MM.1S (cell line): Measurements from ENCODE around the gene GJA3.

Experiments used
- DNase-seq: peaks from one replicate; pipeline ENCODE4 v3.0.0-alpha.2; 2015
- H2AFZ ChIP-seq: fragments of 300-600 bp; sonication (generic); 2 replicates; pipeline ENCODE4 v1.6.0; 2016; ENCODE audit warnings: antibody characterized with exemption, low read length
- H3F3A ChIP-seq: fragments of 300-600 bp; sonication (generic); 2 replicates; pipeline ENCODE4 v1.6.1; 2016; ENCODE audit warnings: mild to moderate bottlenecking, antibody characterized with exemption, low read length, moderate library complexity, mixed read lengths; ENCODE audit not compliant: insufficient read depth
- H3K27ac ChIP-seq: fragments of 300-600 bp; sonication (generic); 2 replicates; pipeline ENCODE4 v1.5.1; 2016; ENCODE audit warnings: mild to moderate bottlenecking, low read length
- H3K27me3 ChIP-seq: fragments of 300-600 bp; sonication (generic); replicated peaks from 2 replicates; pipeline ENCODE4 v1.6.0; 2016; ENCODE audit warnings: low read length; ENCODE audit not compliant: insufficient read depth
- H3K36me3 ChIP-seq: fragments of 300-600 bp; sonication (generic); replicated peaks from 2 replicates; pipeline ENCODE4 v1.6.1; 2016; ENCODE audit warnings: mild to moderate bottlenecking, low read length, mixed read lengths; ENCODE audit not compliant: insufficient read depth
- H3K4me1 ChIP-seq: fragments of 300-600 bp; sonication (generic); 2 replicates; pipeline ENCODE4 v1.6.1; 2016; ENCODE audit warnings: low read length, mixed read lengths
- H3K4me2 ChIP-seq: fragments of 300-600 bp; sonication (generic); 2 replicates; pipeline ENCODE4 v1.6.0; 2016; ENCODE audit warnings: low read depth, low read length
- H3K4me3 ChIP-seq: fragments of 300-600 bp; sonication (generic); 2 replicates; pipeline ENCODE4 v1.5.1; 2016; ENCODE audit warnings: low read length, mixed read lengths
- H3K79me2 ChIP-seq: fragments of 300-600 bp; sonication (generic); 2 replicates; pipeline ENCODE4 v1.6.1; 2016; ENCODE audit warnings: mixed run types, low read length, mixed read lengths
- H3K9ac ChIP-seq: fragments of 300-600 bp; sonication (generic); 2 replicates; pipeline ENCODE4 v1.6.1; 2016; ENCODE audit warnings: low read length, mixed read lengths
- H3K9me2 ChIP-seq: fragments of 300-600 bp; sonication (generic); replicated peaks from 2 replicates; pipeline ENCODE4 v1.6.1; 2016; ENCODE audit warnings: mild to moderate bottlenecking, low read length, mixed read lengths; ENCODE audit not compliant: insufficient read depth
- H3K9me3 ChIP-seq: fragments of 300-600 bp; sonication (generic); replicated peaks from 2 replicates; pipeline ENCODE4 v1.6.1; 2016; ENCODE audit warnings: mild to moderate bottlenecking, low read length, mixed read lengths; ENCODE audit not compliant: insufficient read depth
- H4K20me1 ChIP-seq: fragments of 300-600 bp; sonication (generic); 2 replicates; pipeline ENCODE4 v1.6.1; 2016; ENCODE audit warnings: mild to moderate bottlenecking, low read length, moderate library complexity, mixed read lengths; ENCODE audit not compliant: insufficient read depth
- CTCF ChIP-seq: fragments of 300-600 bp; sonication (generic); IDR thresholded peaks from 2 replicates; pipeline ENCODE4 v1.5.1; 2016; ENCODE audit warnings: antibody characterized with exemption, low read length, mixed read lengths
- EZH2 ChIP-seq: fragments of 300-600 bp; sonication (generic); optimal IDR thresholded peaks from 2 replicates; pipeline ENCODE3; 2017; ENCODE audit warnings: low read depth, mild to moderate bottlenecking, antibody characterized with exemption, low read length, mixed read lengths
- EZH2phosphoT487 ChIP-seq: fragments of 300-600 bp; sonication (generic); IDR thresholded peaks from 2 replicates; pipeline ENCODE4 v1.6.1; 2018; ENCODE audit warnings: antibody characterized with exemption, low read length

The GJA3 gene

GRCh38 chr13:20195801-20196200 is 34.9 kb upstream of the GJA3 start:
- H3K27me3 ChIP-seq = no peaks in the 10 kb centered on the region; the same call in 1 of the 2 replicates
- no peak overlapping the region for H2AFZ ChIP-seq
- H3K4me3 ChIP-seq = no peak overlapping the region
- no peaks in the 10 kb centered on the region for H3F3A ChIP-seq
- H3K4me2 ChIP-seq = no peak overlapping the region
- no peaks in the 10 kb centered on the region for H3K9me2 ChIP-seq
- H3K9ac ChIP-seq = no peak overlapping the region
- peaks cover 15% of the 10 kb centered on the region for H3K79me2 ChIP-seq
- H4K20me1 ChIP-seq = no peaks in the 10 kb centered on the region
- H3K36me3 ChIP-seq = no peaks in the 10 kb centered on the region
- no peak for TF ChIP-seq CTCF
- TF ChIP-seq EZH2 = no peak
- no peak for TF ChIP-seq EZH2phosphoT487
- no peak overlapping the region for H3K27ac ChIP-seq
- DNase-seq = no peak
- no peaks in the 10 kb centered on the region for H3K9me3 ChIP-seq
- 0 out of 2 replicates have a peak, but pooled peaks cover 5% of the 10 kb centered on the region for H3K4me1 ChIP-seq

GRCh38 chr13:20193907-20194631 is 33.2 kb upstream of the GJA3 start:
- Histone ChIP-seq H3K9me2 (no peaks in the 10 kb centered on the region), H3K27me3 (no peaks in the 10 kb centered on the region; the same call in 1 of the 2 replicates), H4K20me1 (no peaks in the 10 kb centered on the region), H3K4me2 (peak overlapping the region; percentile 85), H3K9me3 (no peaks in the 10 kb centered on the region), H3K79me2 (peaks cover 24% of the 10 kb centered on the region), H3K27ac (no peak overlapping the region), H3F3A (no peaks in the 10 kb centered on the region), H3K36me3 (no peaks in the 10 kb centered on the region), H3K4me3 (peak overlapping the region; percentile 64), H3K9ac (peak overlapping the region; percentile 72; the same call in 1 of the 2 replicates), H3K4me1 (0 out of 2 replicates have a peak, but pooled peaks cover 5% of the 10 kb centered on the region), H2AFZ (peak overlapping the region; percentile 72)
- TF ChIP-seq CTCF (no peak), EZH2 (no peak), EZH2phosphoT487 (no peak)
- DNase-seq = no peak

GRCh38 chr13:20193162-20193906 is 32.5 kb upstream of the GJA3 start:
- Histone ChIP-seq H3K27ac (no peak overlapping the region), H3K9me2 (no peaks in the 10 kb centered on the region), H3K4me1 (0 out of 2 replicates have a peak, but pooled peaks cover 5% of the 10 kb centered on the region), H4K20me1 (no peaks in the 10 kb centered on the region), H3K4me2 (peak overlapping the region; percentile 85), H3K27me3 (no peaks in the 10 kb centered on the region; the same call in 1 of the 2 replicates), H3F3A (no peaks in the 10 kb centered on the region), H3K36me3 (no peaks in the 10 kb centered on the region), H2AFZ (peak overlapping the region; percentile 72), H3K9ac (peak overlapping the region; percentile 72; the same call in 1 of the 2 replicates), H3K4me3 (peak overlapping the region; percentile 64), H3K9me3 (no peaks in the 10 kb centered on the region), H3K79me2 (peaks cover 24% of the 10 kb centered on the region)
- no peak for TF ChIP-seq EZH2
- TF ChIP-seq CTCF = no peak
- no peak for TF ChIP-seq EZH2phosphoT487
- no peak for DNase-seq
